HepG2 (cell line): Measurements from ENCODE around the gene MAPK4. TPM values are rescaled to one million over a fixed set of nuclear protein-coding genes. Genes with fewer than 3 reads are reported as not detected.
A peak's percentile ranks its signal among the peaks of the same experiment; 100 is the strongest.

Experiments
- ARID5B ChIP-seq: IDR thresholded peaks from 2 replicates; pipeline ENCODE4 v1.4.0; 2020; ENCODE audit warnings: mild to moderate bottlenecking, missing genetic modification reagents
- ATM ChIP-seq: fragments of 450-650 bp; IDR thresholded peaks from 2 replicates; pipeline ENCODE4 v1.7.1; 2017; ENCODE audit warnings: mild to moderate bottlenecking, borderline replicate concordance
- ATRX ChIP-seq: sonication (generic); formaldehyde crosslinking; IDR thresholded peaks from 2 replicates; pipeline ENCODE4 v1.4.0; 2020; ENCODE audit warnings: missing genetic modification reagents, borderline replicate concordance
- DMTF1 ChIP-seq: sonication (generic); formaldehyde crosslinking; IDR thresholded peaks from 2 replicates; pipeline ENCODE4 v1.4.0; 2020; ENCODE audit warnings: mild to moderate bottlenecking, missing genetic modification reagents
- GFI1 ChIP-seq: sonication (generic); formaldehyde crosslinking; IDR thresholded peaks from 2 replicates; pipeline ENCODE4 v1.5.0; 2020; ENCODE audit warnings: missing genetic modification reagents, mild to moderate bottlenecking, borderline replicate concordance
- HIC2 ChIP-seq: sonication (generic); formaldehyde crosslinking; IDR thresholded peaks from 2 replicates; pipeline ENCODE4 v1.9.0; 2022; ENCODE audit warnings: low read depth, missing genetic modification reagents
- POGK ChIP-seq: sonication (generic); formaldehyde crosslinking; conservative IDR thresholded peaks from 2 replicates; pipeline ENCODE4 v1.8.0; 2022; ENCODE audit warnings: mild to moderate bottlenecking, moderate library complexity, missing genetic modification reagents
- YY1 ChIP-seq: IDR thresholded peaks from 2 replicates; pipeline ENCODE4 v1.6.1; 2011; ENCODE audit warnings: low read length, low read depth, moderate library complexity, mild to moderate bottlenecking; ENCODE audit not compliant: insufficient read depth, insufficient replicate concordance
- ZBTB10 ChIP-seq: sonication (generic); formaldehyde crosslinking; IDR thresholded peaks from 2 replicates; pipeline ENCODE4 v1.4.0; 2020; ENCODE audit warnings: missing genetic modification reagents, borderline replicate concordance
- ZFP36 ChIP-seq: fragments of 150-350 bp; IDR thresholded peaks from 2 replicates; pipeline ENCODE4 v1.6.1; 2018; ENCODE audit warnings: borderline replicate concordance, low read length, low read depth; ENCODE audit not compliant: partially characterized antibody
- ZNF180 ChIP-seq: sonication (generic); formaldehyde crosslinking; IDR thresholded peaks from 2 replicates; pipeline ENCODE4 v1.4.0; 2020; ENCODE audit warnings: low read depth, missing genetic modification reagents, borderline replicate concordance
- ZNF280B ChIP-seq: sonication (generic); formaldehyde crosslinking; IDR thresholded peaks from 2 replicates; pipeline ENCODE4 v1.5.0; 2020; ENCODE audit warnings: missing genetic modification reagents, mild to moderate bottlenecking, borderline replicate concordance
- ZNF383 ChIP-seq: sonication (generic); formaldehyde crosslinking; IDR thresholded peaks from 2 replicates; pipeline ENCODE4 v1.4.0; 2020; ENCODE audit warnings: missing genetic modification reagents, mild to moderate bottlenecking, borderline replicate concordance
- ZNF660 ChIP-seq: sonication (generic); formaldehyde crosslinking; IDR thresholded peaks from 2 replicates; pipeline ENCODE4 v1.5.1; 2020; ENCODE audit warnings: mild to moderate bottlenecking, low read depth, missing genetic modification reagents, borderline replicate concordance
- polyA plus RNA-seq, 8 experiments: library from polyadenylated mRNA; depleted of rRNA in 3 of 8; stranded (reverse) in 7 of 8; unstranded in 1 of 8; fragments of >200 nt; fragmentation: Illumina TruSeq in 4 of 8; extraction: Trizol in 4 of 8; gene quantifications; 2 replicates each; pipeline versions ENCODE4 v1.2.1 to v1.2.3, GENCODE V29; 2011 to 2016; ENCODE audit warnings: low read depth in 4 of 8, missing spikeins in 1 of 8, mixed read lengths in 1 of 8; ENCODE audit not compliant: insufficient read depth in 1 of 8
- total RNA-seq, 5 experiments: library from RNA; depleted of rRNA; stranded (reverse); fragments of >200 nt; fragmentation: Illumina TruSeq; extraction: Trizol; gene quantifications; 2 replicates each; pipeline ENCODE4 v1.2.3, GENCODE V29; 2016; ENCODE audit warnings: low read depth in 1 of 5

Gene MAPK4
- total and polyA plus RNA-seq, 2 of the 13 experiments (the other 11 are each of a cell fraction or from before 2014, with no cell fraction given): not detected

GRCh38 chr18:50737127-50737526 lies 177.2 kb downstream of the MAPK4 start (continued):
- 0 out of 2 replicates have a peak, but pooled peaks have one; percentile 37 for TF ChIP-seq ARID5B
- no peak for TF ChIP-seq ATRX (CRISPR knock-in tag)
- no peak for TF ChIP-seq ZNF660 (CRISPR knock-in tag)
- TF ChIP-seq HIC2 (CRISPR knock-in tag): no peak
- TF ChIP-seq ZFP36: no peak
- no peak for TF ChIP-seq ZNF383 (CRISPR knock-in tag)
- no peak for TF ChIP-seq ZBTB10 (CRISPR knock-in tag)
- peak; percentile 72; the same call in 1 of the 2 replicates for TF ChIP-seq GFI1 (CRISPR knock-in tag)
- TF ChIP-seq POGK (CRISPR knock-in tag): no peak
- no peak for TF ChIP-seq YY1
- no peak for TF ChIP-seq ZNF180
- TF ChIP-seq DMTF1 (CRISPR knock-in tag): no peak
- TF ChIP-seq ATM: no peak
- no peak for TF ChIP-seq ZNF280B
